Measurements from ENCODE around the gene PCNX1.
"Not testable (repeated sequence)": the region's sequence is repeated elsewhere in the genome, so short reads cannot be mapped to it uniquely, and the experiment has no call there.

The PCNX1 gene

DNA sequence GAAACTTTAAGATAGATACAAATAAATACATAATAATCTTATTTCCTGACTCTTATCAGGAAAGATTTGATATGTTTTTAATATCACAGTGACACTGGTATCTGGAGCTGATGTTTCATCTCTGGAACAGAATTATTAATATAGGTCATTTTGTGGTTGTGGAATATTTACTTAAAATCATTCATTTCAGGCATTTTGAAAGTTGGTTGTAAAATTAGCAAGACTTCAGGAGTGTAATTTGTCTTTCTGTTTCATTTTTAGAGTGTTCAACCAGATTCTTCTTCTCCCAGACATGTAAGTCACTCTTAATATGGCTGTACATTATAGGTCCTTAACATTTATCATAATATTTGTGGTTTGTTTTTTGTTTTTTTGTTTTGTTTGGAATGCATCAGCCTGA lies 115.7 kb downstream of the PCNX1 start:
- DNase-seq, result no peak

DNA sequence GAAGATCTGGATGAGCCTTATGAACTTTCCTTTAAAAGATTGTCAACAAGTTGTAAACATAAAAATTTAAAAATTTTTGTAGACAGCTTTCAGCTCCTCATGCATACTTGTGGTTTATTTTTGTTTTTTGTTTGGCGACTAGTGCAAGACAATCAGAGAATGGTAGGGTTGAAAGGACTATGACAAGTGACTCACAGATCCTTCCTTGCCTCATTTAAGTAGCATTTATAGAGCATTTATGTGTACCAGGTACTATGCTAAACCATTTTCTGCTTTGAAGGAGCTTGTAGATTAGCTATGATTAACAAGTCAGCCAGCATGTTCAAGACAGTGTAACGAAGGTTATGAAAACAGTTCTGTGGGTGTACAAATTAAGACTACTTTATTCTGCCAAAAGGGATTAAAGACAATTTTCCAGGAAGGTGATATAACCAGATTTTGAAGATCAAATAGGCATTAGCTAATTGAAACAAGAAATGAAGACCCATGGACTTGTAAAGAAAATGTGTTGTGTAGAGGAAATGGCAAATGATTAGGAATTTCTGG lies 122.0 kb downstream of the PCNX1 start:
- no peak for DNase-seq

DNA sequence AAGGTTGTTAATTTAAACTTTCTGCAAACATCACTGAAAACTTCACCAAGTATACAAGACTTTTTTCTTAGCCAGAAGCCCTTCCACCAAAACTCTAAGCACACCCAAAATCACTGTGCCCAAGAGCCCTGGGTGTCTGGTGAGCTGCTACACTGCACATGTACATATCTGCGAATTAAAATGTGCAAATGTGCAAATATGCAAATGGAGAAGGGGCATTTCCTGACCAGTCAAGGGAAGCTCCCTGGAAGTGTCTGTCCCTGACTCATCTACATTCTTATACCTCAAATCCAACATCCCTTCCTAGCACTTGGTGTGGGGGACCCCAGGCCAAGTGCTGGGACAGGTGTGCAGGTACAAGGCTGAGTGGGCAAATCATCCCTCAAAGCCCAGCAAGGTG lies 123.7 kb downstream of the PCNX1 start:
- no peak for DNase-seq

DNA sequence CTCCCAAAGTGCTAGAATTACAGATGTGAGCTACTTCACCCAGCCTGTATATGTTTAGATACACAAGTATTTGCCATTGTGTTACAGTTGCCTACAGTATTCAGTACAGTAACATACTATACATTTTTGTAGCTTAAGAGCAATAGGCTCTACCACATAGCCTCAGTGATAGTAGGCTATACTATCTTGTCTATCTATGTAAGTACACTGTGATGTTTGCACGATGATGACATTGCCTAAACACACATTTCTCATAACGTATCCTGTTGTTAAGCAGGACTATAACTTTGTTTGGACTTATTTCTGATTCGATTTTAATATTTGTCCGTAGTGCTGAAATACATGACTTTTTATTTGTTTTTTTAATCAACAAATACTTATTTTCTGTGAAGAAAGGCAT lies 129.2 kb downstream of the PCNX1 start:
- no peak for DNase-seq

DNA sequence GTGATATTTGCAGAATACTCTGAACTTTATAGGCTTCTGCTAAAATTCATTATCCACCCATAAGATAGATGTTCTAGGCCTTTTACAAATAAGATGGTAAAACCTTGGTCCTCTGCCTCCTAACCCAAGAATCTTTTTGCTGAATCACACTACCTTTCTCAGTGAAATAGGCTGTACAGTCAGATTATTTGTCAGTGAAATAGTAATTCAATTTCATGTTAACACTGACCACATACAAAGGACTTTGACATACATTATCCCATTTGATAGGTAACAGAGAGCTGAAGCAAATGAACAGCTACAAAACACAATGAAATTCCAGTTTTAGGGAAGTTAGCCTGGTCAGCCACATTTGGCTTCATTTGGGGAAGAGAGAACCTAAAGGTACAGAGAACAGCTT lies 141.1 kb downstream of the PCNX1 start:
- no peak for DNase-seq

DNA sequence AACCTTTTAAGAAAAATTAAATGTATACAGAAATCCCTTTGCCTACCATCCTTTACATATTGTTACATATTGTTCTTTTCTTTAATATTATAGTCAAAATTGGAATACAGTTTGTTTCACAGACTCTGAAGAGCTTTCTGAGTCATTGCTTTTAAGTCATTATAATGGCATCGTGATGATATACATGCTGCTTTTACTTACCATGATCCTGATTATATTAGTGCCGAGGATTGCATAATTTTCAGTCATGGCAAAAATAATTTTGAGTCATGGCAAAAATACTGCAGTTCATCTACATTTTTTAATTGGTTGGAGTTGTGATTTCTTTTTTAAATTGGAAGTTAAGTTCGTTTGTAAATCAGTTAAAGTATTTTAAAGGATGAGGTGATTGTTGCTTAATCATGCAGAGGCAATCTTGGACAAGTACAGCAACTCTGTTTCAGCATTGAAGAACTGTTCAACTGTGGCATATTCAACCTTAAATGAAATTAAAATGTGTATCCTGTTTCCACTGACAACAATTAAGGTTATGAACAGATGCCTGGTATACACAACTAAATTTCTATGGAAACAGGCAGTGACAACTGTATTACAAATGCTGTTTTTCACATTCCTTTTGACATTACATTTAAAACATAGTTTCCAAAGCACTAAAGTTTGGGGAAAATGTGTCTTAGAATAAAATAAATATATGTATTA lies 142.3 kb downstream of the PCNX1 start:
- DNase-seq, result no peak

DNA sequence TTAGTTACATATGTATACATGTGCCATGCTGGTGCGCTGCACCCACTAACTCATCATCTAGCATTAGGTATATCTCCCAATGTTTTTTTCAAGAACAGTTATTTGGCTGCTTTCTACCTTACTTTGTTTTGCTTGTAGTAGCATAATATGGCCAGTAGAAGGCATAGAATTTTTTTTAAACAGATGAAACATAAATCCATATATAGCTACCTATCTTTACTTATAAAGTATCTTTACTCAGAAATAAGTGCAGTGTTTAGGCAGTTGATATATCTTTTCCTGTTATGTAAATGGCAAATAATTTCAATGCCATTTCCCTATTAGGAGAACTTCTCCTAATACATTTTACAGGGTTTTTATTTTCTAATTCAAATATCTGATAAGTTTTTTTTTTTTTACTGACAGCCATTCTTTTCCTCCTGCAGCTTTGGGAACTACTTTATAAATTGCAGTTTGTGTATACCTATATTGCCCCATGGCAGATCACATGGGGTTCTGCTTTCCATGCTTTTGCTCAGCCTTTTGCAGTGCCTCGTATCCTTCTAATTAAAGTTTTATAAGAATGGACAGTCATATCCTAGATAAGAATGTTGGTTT lies 143.1 kb downstream of the PCNX1 start:
- no peak for DNase-seq

DNA sequence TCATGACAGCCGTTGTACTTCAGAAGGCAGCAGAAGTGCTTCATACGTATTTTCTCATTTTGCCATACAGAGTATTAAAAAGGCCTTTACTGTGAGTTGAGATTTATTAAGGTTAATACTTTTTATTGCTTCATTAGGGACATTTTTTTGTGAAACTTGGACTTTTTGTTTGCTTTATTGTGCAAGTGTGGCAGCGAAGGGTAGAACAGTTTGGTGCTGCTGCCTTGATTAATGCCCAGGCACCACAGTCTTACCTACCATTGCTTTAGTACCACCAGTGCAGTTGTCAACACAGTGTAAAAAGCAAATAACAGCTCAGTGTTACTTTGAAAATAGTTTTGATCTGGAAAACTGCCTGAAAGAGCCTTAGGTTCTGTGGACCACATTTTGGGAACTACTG lies 147.4 kb downstream of the PCNX1 start:
- no peak for DNase-seq

DNA sequence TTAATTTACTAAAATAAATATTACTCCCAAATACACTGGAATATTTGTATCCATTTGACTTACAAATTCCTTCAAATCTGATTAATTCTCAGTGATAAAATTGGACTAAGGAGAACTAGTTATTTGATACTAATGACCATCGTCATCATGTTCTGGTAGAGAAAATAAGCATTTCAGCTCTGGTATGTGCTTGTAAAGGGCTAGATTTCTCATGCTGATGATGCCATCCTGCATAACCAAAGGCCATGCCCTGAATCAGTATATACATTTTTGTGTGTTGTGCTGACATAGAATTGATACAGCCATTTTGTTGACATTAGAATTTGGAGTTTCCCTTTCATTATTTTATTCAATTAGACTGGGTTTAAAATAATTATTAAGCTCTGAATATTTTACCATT lies 148.9 kb downstream of the PCNX1 start:
- DNase-seq, result no peak

DNA sequence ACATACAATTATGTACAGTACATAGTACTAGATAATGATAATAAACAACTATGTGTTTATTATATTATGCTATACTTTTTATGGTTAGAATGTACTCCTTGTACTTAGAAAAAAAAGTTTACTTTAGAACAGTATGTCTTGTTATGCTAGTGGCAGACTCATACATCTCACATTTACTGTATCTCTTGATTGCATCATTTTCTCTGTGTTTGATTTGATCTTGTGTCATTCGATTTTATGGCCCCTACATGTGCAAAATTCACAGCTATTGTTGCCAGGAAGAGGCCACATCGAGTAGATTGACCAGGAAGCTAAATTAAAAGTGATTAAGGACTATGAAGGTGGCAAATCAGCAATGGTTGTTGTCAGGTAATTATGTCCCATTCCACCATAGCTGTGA lies 153.0 kb downstream of the PCNX1 start:
- no peak for DNase-seq

DNA sequence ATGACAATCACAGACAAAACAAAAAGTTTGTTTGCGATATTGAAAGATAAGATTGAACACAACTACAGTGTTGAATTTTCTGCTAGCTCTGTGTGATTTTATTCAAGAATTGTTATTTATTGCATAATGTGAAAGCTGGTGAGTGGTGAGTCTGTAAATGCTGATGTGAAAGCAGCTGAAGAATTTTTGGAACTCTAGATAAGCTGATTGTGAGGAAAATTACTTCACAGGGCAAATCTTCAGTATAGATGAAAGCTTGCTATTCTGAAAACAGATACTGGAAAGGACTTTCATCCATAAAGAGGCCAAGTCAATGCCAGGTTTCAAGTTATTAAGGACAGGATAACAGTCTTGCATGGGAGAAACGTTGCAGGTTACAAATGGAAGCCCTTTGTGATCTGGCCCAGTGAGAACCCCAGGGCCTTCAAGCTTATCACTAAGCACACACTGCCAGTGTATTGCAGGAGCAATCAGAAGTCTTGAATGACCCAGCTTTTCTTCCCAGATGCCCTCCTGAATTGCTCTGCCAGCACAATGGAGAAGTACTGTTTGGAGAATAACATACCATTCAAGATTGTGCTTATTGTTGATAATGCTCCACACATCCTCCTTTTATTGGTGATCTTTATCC lies 153.7 kb downstream of the PCNX1 start:
- no peak for DNase-seq

DNA sequence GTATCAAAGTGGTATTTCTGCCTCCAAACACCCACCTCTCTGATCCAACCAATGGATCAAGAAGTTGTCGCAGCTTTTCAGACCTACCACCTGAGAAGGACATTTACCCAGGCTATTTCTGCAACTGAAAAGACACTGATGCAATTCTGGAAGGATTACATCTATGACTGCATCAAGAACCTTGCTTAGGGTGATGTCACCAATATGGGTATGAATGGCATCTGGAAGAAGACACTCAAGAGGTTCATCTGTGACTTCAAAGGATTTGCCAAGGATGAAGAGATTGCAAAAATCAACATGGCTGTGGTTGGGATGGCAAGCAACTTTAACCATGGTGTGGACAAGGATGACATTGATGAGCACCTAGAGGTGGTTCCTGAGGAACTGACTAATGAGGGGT lies 154.2 kb downstream of the PCNX1 start:
- DNase-seq, result no peak

DNA sequence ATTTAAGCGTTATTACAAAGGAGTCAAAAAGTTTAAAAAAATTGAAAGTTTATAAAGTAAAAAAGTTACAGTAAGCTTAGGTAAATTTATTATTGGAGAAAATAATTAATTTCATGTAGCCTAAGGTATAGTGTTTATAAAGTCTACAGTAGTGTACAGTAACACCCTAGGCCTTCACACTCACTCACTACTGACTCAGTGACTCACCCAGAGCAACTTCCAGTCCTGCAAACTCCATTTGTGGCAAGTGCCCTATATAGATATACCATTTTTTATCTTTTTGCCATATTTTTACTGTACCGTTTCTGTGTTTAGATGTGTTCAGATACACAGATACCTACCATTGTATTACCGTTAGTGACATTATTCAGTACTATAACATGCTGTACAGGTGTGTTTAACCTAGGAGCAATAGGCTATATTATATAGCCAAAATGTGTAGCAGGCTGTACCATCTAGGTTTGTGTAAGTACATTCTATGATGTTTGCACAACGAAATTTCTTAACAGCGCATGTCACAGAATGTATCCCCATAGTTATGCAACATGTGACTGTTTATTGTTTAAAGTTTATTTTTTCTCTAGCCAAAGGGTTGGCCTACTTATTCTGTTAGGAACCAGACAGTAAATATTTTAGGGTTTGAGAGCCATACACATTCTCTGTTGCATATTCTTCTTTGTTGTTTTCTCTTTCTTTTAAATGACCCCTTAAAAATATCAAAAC lies 155.5 kb downstream of the PCNX1 start:
- DNase-seq, result no peak

DNA sequence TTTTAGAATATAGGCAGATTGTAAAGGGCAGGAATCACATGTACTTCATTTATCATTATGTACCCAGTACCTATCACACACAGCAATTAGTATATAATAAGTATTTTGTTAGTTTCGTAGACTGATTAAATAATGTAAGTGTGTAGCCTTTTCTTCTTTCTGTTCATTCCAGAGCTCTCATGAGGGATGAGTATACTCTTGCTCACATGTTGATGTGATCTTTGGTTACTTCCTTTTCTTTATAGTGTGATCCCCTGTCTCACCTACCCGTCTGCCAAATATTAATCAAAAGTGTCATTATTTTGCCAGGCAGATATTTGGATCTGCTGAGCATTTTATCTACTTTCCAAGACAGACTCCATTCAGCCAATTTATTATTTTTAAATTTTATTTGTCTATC lies 156.1 kb downstream of the PCNX1 start:
- DNase-seq, result no peak

DNA sequence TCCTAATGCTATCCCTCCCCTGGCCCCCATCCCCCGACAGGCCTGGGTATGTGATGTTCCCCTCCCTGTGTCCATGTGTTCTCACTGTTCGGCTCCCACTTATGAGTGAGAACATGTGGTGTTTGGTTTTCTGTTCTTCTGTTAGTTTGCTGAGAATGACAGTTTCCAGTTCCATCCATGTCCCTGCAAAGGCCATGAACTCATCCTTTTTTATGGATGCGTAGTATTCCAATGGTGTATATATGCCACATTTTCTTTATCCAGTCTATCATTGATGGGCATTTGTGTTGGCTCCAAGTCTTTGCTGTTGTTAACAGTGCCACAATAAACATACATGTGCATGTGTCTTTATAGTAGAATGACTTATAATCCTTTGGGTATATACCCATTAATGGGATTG lies 157.5 kb downstream of the PCNX1 start:
- not testable (repeated sequence) for DNase-seq

DNA sequence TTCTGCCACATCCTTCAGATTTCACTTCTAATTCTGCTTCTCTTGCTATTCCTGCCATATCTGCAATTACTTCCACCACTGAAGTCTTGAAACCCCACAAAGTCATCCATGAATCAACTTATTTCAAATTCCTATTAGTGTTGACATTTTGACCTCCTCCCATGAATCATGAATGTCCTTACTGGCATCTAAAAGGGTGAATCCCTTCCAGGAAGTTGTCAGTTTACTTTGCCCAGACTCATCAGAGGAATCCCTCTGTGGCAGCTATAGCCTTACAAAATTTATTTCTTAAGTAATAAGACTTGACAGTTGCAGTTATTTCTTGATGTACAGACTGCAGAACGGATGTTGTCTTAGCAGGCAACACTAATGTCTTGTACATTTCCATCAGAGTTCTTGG lies 162.9 kb downstream of the PCNX1 start:
- DNase-seq, result no peak

DNA sequence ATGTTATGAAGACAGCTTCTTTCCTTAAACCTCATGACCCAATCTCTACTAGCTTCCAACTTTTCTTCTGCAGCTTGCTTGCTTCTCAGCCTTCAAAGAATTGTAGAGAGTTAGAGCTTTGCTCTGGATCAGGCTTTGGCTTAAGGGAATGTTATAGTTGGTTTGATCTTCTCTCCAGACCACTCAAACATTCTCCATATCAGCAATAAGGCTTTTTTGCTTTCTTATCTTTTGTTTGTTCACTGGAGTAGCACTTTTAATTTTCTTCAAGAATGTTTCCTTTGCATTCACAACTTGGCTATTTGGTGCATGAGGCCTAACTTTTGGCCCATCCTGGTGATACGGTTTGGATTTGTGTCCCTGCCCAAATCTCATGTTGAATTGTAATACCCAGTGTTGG lies 163.8 kb downstream of the PCNX1 start:
- no peak for DNase-seq

DNA sequence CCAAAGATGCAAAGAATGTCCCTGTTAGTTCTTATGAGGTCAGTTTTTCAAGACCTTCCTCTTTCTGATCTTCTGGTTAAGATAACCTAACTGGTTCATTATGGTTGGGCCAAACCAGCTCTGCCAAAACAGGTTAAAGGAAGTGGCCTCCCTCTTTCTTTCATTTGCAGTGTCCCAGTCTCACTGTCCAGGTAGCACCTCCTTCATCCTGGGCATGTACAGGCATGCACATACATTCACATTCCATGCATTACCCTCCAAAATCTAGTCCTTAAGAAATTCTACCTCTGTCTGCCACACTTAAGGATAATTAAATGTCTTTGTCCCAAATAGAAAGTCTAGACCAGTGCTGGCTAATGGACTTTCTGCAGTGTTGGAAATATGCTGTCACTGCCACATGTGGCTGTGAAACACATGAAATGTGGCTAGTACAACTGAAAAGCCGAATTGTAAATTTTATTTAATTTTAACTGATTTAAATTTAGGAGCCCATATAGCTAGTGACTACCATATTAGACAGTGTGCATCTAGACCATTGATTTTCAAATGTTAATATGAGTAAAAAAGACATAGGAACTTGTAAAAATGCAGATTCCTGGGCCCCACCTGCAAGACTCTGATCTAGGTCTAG lies 169.3 kb downstream of the PCNX1 start:
- no peak for DNase-seq

DNA sequence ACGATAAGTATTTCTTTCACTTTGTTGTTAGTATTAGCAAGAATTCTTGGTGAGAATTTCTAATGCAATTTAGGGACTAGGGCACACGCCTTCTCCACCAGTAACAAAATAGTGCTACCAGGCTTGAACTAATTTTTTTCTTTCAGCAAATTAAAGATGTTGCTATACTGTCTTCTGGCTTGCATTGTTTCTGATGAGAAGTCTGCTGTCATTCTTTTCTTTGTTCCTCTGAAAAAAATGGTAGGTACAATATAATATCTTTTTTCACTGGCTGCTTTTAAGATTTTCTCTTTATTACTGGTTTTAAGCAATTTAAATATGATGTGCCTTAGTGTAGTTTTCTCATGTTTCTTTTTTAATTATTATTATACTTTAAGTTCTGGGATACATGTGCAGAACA lies 171.2 kb downstream of the PCNX1 start:
- DNase-seq, result no peak

DNA sequence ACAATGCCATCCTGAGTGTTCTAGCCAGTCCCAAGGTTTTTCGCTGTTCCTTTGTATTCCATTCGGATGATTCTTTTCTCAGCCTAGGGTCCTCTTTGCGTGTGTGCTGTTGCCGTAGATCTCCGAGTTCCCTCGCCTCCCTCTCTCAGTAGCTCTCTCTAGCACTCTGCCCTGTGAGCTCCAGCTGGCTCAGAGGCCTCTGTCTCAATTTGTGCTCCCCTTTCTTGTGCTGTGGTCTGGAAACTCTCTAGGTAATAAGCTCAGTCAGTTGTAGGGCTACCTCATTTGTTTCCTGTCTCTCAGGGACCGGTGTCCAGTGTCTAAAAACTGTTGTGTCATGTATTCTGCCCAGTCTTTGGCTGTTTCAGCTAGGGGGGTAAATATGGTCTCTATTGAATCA lies 179.3 kb downstream of the PCNX1 start:
- DNase-seq, result no peak

DNA sequence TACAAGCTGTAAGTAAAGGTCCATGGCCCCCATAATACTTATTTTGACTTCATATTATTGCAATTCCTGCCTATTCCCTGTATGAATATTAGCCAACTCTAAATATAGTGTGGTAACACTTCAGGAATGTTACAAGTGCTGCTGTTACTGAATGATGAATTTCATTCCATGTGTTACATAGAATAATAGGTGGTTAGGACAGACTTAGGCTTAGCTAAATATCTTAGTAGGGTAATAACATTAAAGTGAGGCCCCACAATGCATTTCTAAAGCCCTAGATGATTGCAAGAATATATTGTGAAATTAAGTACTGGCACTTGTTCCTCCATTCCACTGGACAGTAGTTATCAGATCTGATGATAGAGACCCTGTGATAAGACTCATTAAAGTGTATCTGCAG lies 182.7 kb downstream of the PCNX1 start:
- no peak for DNase-seq

DNA sequence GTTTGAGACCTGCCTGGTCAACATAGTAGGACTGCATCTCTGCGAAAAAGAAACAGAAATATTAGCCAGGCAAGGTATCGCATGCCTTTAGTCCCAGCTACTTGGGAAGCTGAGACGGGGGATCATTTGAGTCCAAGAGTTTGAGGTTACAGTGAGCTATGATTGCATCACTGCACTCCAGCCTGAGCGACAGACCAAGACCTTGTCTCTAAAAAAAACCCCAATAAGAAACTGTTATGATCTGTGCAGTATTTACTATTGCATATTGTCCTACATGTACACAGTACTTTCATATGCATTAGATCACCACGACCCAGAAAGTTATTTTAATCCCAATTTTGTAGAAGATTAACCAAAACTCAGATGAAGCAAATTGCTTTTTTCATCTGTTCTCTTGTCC lies 187.5 kb downstream of the PCNX1 start:
- no peak for DNase-seq

DNA sequence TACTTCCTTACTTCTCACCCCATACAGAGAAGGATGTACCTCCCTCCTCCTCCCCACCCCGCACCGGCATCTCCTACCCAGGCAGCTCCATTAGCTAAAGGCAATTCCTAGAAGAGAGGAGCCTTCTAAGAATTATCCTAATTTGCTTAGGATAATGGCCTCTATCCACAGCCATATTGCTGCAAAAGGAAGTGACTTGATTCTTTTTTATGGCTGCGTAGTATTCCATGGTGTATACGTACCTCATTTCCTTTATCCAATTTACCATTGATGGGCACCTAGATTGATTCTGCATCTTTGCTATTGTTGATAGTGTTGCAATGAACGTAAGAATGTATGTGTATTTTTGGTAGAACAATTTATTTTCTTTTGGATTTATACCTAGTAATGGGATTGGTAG lies 189.7 kb downstream of the PCNX1 start:
- no peak for DNase-seq

All from NCI-H345 (cell line).